HUES48 (cell line): ENCODE data around the gene KPNA4.
A peak's percentile ranks its signal among the peaks of the same experiment; 100 is the strongest.
"Not testable (repeated sequence)": the region's sequence is repeated elsewhere in the genome, so short reads cannot be mapped to it uniquely, and the experiment has no call there.

Source experiments
- H3K27ac ChIP-seq: one replicate; pipeline ENCODE4 v1.7.0; 2013; ENCODE audit warnings: low read depth, low read length, inconsistent platforms
- H3K27me3 ChIP-seq: 2 replicates; pipeline ENCODE4 v1.6.1; 2013; ENCODE audit warnings: mild to moderate bottlenecking, low read length; ENCODE audit not compliant: control insufficient read depth, insufficient read depth
- H3K36me3 ChIP-seq: 2 replicates; pipeline ENCODE4 v1.6.1; 2013; ENCODE audit warnings: low read length; ENCODE audit not compliant: control insufficient read depth, insufficient read depth
- H3K4me1 ChIP-seq: 2 replicates; pipeline ENCODE4 v1.6.1; 2013; ENCODE audit warnings: mild to moderate bottlenecking, low read length; ENCODE audit not compliant: control insufficient read depth, insufficient read depth
- H3K4me3 ChIP-seq: 2 replicates; pipeline ENCODE4 v1.5.1; 2013; ENCODE audit warnings: mild to moderate bottlenecking, low read depth, low read length
- H3K9ac ChIP-seq: 2 replicates; pipeline ENCODE4 v1.6.1; 2013; ENCODE audit warnings: mild to moderate bottlenecking, low read depth, low read length, moderate library complexity
- H3K9me3 ChIP-seq: 2 replicates; pipeline ENCODE4 v1.6.1; 2013; ENCODE audit warnings: low read length; ENCODE audit not compliant: control insufficient read depth, insufficient read depth

The KPNA4 gene

DNA sequence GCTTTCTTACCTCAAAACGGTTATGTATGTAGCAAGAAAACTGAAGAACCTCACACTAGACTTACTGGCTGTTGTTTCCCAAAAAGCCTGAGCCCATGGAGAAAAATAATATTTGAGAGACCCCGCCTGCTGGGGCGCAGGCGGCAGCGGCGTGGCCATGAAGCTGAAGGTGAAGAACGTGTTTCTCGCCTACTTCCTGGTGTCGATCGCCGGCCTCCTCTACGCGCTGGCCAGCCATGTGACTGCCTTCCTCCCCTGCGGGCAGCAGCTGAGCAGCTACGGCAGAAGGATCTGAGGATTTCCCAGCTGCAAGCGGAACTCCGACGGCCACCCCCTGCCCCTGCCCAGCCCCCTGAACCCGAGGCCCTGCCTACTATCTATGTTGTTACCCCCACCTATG is 113.1 kb downstream of the KPNA4 start:
- not testable (repeated sequence) for H3K9ac ChIP-seq, H3K9me3 ChIP-seq, H3K27me3 ChIP-seq, H3K4me3 ChIP-seq, H3K27ac ChIP-seq
- Histone ChIP-seq H3K36me3 (peaks cover 11% of the 10 kb centered on the region), H3K4me1 (peaks cover 14% of the 10 kb centered on the region)

DNA sequence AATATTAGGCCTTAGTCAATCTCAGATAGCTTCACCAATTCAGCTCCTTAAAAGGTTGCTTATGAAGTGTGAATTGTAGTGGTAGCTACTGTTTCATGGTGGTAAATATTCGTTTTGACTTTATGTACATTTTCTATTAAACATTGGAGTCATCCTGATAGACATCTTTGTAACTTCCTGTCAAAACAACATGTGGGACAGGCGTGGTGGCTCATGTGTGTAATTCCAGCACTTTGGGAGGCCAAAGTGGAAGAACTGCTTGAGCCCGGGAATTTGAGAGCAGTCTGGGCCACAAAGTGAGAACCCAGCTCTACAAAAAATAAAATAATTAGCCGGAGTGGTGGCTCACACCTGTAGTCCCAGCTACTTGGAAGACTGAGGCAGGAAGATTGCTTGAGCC is 113.8 kb downstream of the KPNA4 start:
- no peak overlapping the region for H3K4me3 ChIP-seq
- H3K27ac ChIP-seq, result no peak overlapping the region
- no peak overlapping the region for H3K9ac ChIP-seq
- peaks cover 15% of the 10 kb centered on the region for H3K36me3 ChIP-seq
- peaks cover 14% of the 10 kb centered on the region for H3K4me1 ChIP-seq
- no peaks in the 10 kb centered on the region for H3K9me3 ChIP-seq
- H3K27me3 ChIP-seq, result no peaks in the 10 kb centered on the region

DNA sequence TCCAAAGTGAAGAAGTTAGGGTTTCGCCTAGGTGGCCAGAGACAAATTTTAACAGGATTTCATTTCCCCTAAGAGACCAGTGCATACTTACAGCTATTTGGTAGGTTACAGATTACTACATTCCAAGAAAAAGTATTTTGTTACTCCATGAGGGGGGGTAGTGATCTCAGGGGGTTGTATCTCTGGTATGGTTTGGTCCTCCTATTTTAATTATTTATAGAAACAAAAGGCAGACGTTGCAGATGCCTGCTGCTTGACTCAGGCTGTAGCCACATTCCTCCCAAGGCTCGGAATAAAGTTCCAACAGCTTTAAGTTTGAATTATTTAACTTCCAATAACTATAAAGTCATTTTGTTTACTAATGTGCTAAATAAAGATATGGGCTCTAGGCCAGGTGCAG is 114.5 kb downstream of the KPNA4 start:
- H3K9ac ChIP-seq, result peak overlapping the region; percentile 95
- no peaks in the 10 kb centered on the region for H3K27me3 ChIP-seq
- peaks cover 23% of the 10 kb centered on the region for H3K36me3 ChIP-seq
- peaks cover 14% of the 10 kb centered on the region for H3K4me1 ChIP-seq
- H3K27ac ChIP-seq, result peak overlapping the region; percentile 100
- no peaks in the 10 kb centered on the region for H3K9me3 ChIP-seq
- peak overlapping the region; percentile 98 for H3K4me3 ChIP-seq

DNA sequence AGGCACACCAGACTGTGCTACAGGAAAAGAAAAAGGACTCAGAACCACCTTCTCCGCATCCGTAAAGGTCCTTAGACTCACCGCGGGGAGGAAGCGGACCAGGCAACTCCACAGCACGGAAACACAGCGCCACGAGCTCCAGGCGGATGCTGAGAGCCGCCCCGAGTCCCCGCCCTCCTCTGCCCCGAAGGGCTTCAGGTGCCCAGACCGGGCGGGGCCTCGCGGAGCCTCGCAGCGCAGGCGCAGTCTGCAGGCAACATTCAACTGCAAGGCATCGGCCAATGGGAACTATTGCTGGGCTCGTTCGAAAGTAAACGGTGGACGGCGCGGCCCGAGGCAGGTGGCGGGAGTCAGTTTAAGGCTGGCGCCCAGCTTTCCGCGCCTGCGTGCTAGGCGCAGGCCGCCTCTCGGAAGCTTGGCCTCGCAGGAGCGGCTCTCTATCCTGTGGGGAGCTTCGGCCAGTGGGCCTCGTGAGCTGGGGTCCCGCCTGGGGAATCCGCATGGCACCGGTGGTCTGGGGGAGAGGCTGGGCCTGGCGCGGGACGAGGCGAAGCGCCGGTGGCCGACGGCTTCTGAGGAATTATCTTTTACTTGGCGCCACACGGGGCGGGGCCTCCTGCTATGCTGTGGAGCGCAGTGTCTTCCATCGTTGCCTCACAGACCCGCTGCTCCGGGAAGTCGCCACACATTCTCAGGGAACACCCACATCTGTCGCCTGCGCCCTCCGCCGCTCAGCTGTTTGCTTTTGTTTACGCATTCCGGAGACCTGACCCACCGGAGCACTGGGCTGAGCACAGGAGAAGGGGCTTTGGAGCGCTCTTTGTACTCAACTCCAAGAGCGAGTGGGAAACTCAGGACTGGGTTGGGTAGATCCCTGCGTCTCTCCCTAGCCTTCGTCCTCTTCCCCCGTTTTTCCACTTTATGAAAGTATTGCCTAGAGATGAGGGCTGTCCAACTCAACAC is 115.5 kb downstream of the KPNA4 start, which contains the start of gene TRIM59:
TSS of gene TRIM59 (minus strand) at position 151 of the 963 bp plus-strand sequence. CDS start 10,603 bp downstream, outside the sequence.
- Histone ChIP-seq H3K27ac (peak within 1 kb of the TSS; percentile 100), H3K36me3 (peaks cover 29% of the 10 kb centered on the region), H3K4me3 (peak within 1 kb of the TSS; percentile 98), H3K4me1 (peaks cover 14% of the 10 kb centered on the region), H3K27me3 (no peaks in the 10 kb centered on the region), H3K9me3 (no peaks in the 10 kb centered on the region), H3K9ac (peak within 1 kb of the TSS; percentile 95)

DNA sequence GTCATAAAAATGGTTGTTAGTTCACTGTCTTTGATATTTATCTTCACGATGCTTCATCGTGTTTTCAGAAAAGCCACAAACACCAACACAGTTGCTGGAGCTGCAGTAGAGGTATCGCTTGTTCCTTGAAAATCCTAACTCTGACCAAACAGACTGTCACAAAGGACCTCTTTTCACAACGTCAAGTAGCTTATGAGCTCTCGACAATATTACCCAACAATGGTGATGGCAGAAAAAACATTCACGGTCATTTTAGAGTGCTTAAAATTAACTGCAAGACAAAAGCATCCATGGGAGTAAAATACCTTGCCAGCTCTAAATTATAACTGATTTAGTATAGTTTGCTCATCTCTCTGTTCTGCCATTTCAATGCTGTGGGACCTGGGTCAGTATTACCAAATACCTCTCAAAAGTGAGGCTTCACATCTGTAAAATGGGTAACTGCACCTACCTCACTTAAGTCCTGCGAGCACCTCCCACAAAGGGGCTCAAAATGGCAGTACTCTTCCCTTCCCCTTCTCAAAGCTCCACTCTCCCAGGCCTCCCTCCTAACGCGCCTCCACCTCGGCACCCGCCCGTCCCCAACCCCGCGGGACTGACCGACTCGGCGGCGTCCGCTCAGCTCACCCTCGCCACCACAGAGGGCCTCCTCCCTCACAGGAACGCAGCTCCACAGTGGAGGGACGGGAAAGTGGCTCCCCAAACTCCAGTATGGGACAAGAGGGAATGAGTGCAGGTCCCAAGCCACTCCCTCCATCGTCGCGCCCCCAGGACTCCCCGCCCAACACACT is 116.3 kb downstream of the KPNA4 start:
- peaks cover 37% of the 10 kb centered on the region for H3K36me3 ChIP-seq
- H3K27me3 ChIP-seq, result no peaks in the 10 kb centered on the region
- peaks cover 14% of the 10 kb centered on the region for H3K4me1 ChIP-seq
- peak overlapping the region; percentile 98 for H3K4me3 ChIP-seq
- H3K27ac ChIP-seq, result peak overlapping the region; percentile 100
- H3K9me3 ChIP-seq, result no peaks in the 10 kb centered on the region
- H3K9ac ChIP-seq, result peak overlapping the region; percentile 95

DNA sequence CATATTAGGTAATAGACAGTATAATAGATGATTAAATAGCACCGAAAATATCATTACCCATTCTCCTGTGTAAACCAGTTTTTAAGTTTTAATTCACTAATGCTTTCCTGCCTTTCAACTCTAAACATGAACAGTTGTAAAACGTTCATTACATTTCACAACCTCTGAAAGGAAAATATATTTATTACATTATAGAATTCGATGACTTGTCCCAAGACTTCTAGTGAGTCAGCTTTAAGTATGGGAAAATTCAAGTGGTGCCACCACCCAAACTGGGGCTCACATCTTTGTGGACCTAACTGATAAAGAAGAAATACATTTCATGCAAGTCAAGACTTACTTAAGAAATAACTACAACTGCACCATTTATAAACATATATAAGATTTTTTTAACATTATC is 117.8 kb downstream of the KPNA4 start:
- Histone ChIP-seq H3K4me3 (peak overlapping the region; percentile 98), H3K36me3 (peaks cover 51% of the 10 kb centered on the region), H3K9me3 (no peaks in the 10 kb centered on the region), H3K9ac (no peak overlapping the region), H3K27ac (no peak overlapping the region), H3K4me1 (peaks cover 14% of the 10 kb centered on the region), H3K27me3 (no peaks in the 10 kb centered on the region)

DNA sequence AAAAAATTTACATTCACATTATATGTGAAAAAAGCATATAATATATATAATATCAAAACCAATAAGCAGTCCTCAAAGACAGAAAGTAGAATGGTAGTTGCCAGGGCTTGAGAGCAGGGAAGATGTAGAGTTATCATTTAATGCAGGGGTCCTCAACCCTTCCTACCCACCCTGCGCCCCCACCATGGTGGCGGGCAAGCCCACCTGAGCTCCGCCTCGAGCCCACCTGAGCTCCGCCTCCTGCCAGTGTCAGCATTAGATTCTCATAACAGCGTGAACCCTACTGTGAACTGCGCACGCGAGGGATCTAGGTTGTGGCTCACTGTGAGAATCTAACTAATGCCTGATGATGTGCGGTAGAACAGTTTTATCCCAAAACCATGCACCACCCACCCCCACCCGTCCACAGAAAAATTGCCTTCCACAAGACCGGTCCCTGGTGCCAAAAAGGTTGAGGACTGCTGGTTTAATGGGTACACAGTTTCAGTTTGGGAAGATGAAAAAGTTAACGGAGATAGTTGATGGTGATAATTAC is 118.8 kb downstream of the KPNA4 start:
- H3K4me3 ChIP-seq, result peak overlapping the region; percentile 98; the same call in 1 of the 2 replicates
- H3K9ac ChIP-seq, result no peak overlapping the region
- peaks cover 14% of the 10 kb centered on the region for H3K4me1 ChIP-seq
- peaks cover 53% of the 10 kb centered on the region for H3K36me3 ChIP-seq
- no peaks in the 10 kb centered on the region for H3K9me3 ChIP-seq
- H3K27me3 ChIP-seq, result no peaks in the 10 kb centered on the region
- H3K27ac ChIP-seq, result no peak overlapping the region

DNA sequence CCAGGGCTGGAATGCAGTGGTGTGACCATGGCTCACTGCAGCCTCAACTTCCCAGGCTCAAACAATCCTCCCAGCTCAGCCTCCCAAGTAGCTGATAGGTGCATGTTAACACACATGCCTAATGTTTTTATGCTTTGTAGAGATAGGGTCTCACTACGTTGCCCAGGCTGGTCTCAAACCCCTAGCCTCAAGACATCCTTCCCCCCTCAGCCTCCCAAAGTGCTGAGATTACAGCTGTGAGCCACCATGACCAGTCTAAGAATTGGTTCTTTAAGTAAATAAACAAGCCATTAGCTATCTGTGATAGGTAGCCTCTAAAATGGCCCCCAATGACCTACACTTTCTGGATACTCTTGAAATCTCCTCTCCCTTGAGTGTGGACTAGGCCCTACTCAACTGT is 119.5 kb downstream of the KPNA4 start:
- Histone ChIP-seq H3K9ac (no peak overlapping the region), H3K9me3 (no peaks in the 10 kb centered on the region), H3K4me1 (peaks cover 11% of the 10 kb centered on the region), H3K27ac (no peak overlapping the region), H3K4me3 (no peak overlapping the region), H3K27me3 (no peaks in the 10 kb centered on the region), H3K36me3 (peaks cover 55% of the 10 kb centered on the region)
